WTC11 (cell line): ENCODE data around the gene GABRG1.

ENCODE experiments used
- NFYB ChIP-seq: sonication (generic); formaldehyde crosslinking; conservative IDR thresholded peaks from 2 replicates; pipeline ENCODE4 v1.8.0; 2022; ENCODE audit warnings: low read depth, missing genetic modification reagents
- RELA ChIP-seq: sonication (generic); formaldehyde crosslinking; IDR thresholded peaks from 2 replicates; pipeline ENCODE4 v1.8.1; 2022; ENCODE audit warnings: missing genetic modification reagents, mild to moderate bottlenecking, borderline replicate concordance
- TF ChIP-seq, protein P1 (sequence below): fragments of 200-600 bp; IDR thresholded peaks from 2 replicates; pipeline ENCODE4 v1.8.0; 2022; ENCODE audit warnings: antibody characterized with exemption

DNA sequence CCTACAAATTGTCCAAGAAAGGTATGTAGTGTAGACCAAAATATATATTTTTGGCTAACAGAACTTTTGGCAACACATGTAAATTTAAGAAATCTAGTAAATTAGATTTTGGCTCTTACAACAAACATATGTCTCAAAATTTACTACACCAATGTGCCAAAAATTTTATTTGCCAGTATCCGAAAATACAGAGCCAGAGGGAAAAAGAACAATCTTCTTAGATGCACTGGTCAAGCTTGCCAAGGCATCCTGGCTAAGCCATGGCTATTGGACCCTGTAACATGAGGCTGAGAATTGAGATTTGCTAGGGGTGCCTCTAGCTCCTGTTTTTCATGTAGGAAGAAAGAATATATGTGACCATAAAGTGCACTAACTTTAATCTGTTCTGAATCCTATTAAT is 91.8 kb downstream of the GABRG1 start:
- TF ChIP-seq, protein P1, sequence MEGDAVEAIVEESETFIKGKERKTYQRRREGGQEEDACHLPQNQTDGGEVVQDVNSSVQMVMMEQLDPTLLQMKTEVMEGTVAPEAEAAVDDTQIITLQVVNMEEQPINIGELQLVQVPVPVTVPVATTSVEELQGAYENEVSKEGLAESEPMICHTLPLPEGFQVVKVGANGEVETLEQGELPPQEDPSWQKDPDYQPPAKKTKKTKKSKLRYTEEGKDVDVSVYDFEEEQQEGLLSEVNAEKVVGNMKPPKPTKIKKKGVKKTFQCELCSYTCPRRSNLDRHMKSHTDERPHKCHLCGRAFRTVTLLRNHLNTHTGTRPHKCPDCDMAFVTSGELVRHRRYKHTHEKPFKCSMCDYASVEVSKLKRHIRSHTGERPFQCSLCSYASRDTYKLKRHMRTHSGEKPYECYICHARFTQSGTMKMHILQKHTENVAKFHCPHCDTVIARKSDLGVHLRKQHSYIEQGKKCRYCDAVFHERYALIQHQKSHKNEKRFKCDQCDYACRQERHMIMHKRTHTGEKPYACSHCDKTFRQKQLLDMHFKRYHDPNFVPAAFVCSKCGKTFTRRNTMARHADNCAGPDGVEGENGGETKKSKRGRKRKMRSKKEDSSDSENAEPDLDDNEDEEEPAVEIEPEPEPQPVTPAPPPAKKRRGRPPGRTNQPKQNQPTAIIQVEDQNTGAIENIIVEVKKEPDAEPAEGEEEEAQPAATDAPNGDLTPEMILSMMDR, result no peak
- TF ChIP-seq RELA (CRISPR knock-in tag) (no peak), NFYB (CRISPR knock-in tag) (no peak)
